Measurements from ENCODE around the gene AKR1C3. TPM values are rescaled to one million over a fixed set of nuclear protein-coding genes. Genes with fewer than 3 reads are reported as not detected.
"Not testable (repeated sequence)": the region's sequence is repeated elsewhere in the genome, so short reads cannot be mapped to it uniquely, and the experiment has no call there.

Gene AKR1C3
- total and polyA plus RNA-seq, 2 donors (not counting 3 experiments of a cell fraction or from before 2014, with no cell fraction given) = 27.4 to 32.2 TPM

- ChIA-PET CTCF (interaction anchor here (3.0 to 6.8 kb wide), 2 partner anchors 247 to 281 kb away, joined by 9 to 83 read pairs; no protein-coding TSS in a partner anchor), POLR2A (no interaction called here)
- DNase-seq (ENCODE audit: low read depth, low spot score) (no peak), FAIRE-seq (no peak)
- H3K27me3 ChIP-seq (ENCODE audit: control insufficient read depth in 2 of 2, insufficient read depth in 2 of 2, low read length in 2 of 2) = no peaks in the 10 kb centered on the region
- H3K9ac ChIP-seq (replicated peaks; ENCODE audit: extremely low read depth, insufficient read depth, low read length) = no peak overlapping the region
- H3K27ac ChIP-seq (ENCODE audit: insufficient read depth, low read depth, low read length) = no peak overlapping the region
- H3K9me1 ChIP-seq (replicated peaks; ENCODE audit: control insufficient read depth, extremely low read depth, insufficient read depth, low read length) = no peaks in the 10 kb centered on the region
- H4K20me1 ChIP-seq (replicated peaks; ENCODE audit: control insufficient read depth, extremely low read depth, insufficient read depth, low read length) = no peaks in the 10 kb centered on the region
- H3K4me2 ChIP-seq (ENCODE audit: insufficient read depth, low read length) = no peak overlapping the region
- no peaks in the 10 kb centered on the region for H3K9me3 ChIP-seq (replicated peaks; ENCODE audit: control insufficient read depth, insufficient read depth, low read length)
- TF ChIP-seq JUN (IDR thresholded peaks at IDR 0.05; ENCODE audit: borderline replicate concordance, insufficient read depth, insufficient read length, low read depth) = no peak
- TF ChIP-seq POLR2AphosphoS5 (IDR thresholded peaks at IDR 0.05; ENCODE audit: insufficient read depth, low read depth, low read length) = no peak
- no peaks in the 10 kb centered on the region for H3K79me2 ChIP-seq (ENCODE audit: control insufficient read depth, insufficient read depth, low read length)
- intact Hi-C loops (cut with micrococcal nuclease) (no loop called here), dilution Hi-C loops (cut with MboI; ENCODE audit: extremely low pct_ligation_motif_present, low sequenced_read_pairs) (no loop called here)
- H3K4me1 ChIP-seq (ENCODE audit: control insufficient read depth, extremely low read depth, insufficient read depth, low read length) = peaks cover 7% of the 10 kb centered on the region
- H2AFZ ChIP-seq (ENCODE audit: low read depth, low read length) = no peak overlapping the region
- H3K4me3 ChIP-seq (replicated peaks in 1 of 3; ENCODE audit: insufficient read depth in 1 of 3, low read depth in 1 of 3, low read length in 3 of 3) = no peak overlapping the region
- no peaks in the 10 kb centered on the region for H3K36me3 ChIP-seq (ENCODE audit: control insufficient read depth in 2 of 2, extremely low read depth in 1 of 2, insufficient read depth in 2 of 2, low read length in 2 of 2)
- BruUV-seq (replicated peaks) = no TSS peak
Observed at GRCh38 chr10:5096108-5096507, 1.9 kb downstream of the AKR1C3 start.

GRCh38 chr10:5102479-5102878, 8.3 kb downstream of the AKR1C3 start:
- H3K27me3 ChIP-seq (ENCODE audit: control insufficient read depth in 2 of 2, insufficient read depth in 2 of 2, low read length in 2 of 2); H4K20me1 ChIP-seq (replicated peaks; ENCODE audit: control insufficient read depth, extremely low read depth, insufficient read depth, low read length); FAIRE-seq; H3K4me3 ChIP-seq (replicated peaks in 1 of 3; ENCODE audit: insufficient read depth in 1 of 3, low read depth in 1 of 3, low read length in 3 of 3); H3K4me2 ChIP-seq (ENCODE audit: insufficient read depth, low read length); H3K9me3 ChIP-seq (replicated peaks; ENCODE audit: control insufficient read depth, insufficient read depth, low read length); BruUV-seq (replicated peaks); dilution Hi-C loops (cut with MboI; ENCODE audit: extremely low pct_ligation_motif_present, low sequenced_read_pairs); CTCF ChIA-PET; H3K79me2 ChIP-seq (ENCODE audit: control insufficient read depth, insufficient read depth, low read length); H2AFZ ChIP-seq (ENCODE audit: low read depth, low read length); H3K4me1 ChIP-seq (ENCODE audit: control insufficient read depth, extremely low read depth, insufficient read depth, low read length); intact Hi-C loops (cut with micrococcal nuclease); H3K9ac ChIP-seq (replicated peaks; ENCODE audit: extremely low read depth, insufficient read depth, low read length); DNase-seq (ENCODE audit: low read depth, low spot score); H3K9me1 ChIP-seq (replicated peaks; ENCODE audit: control insufficient read depth, extremely low read depth, insufficient read depth, low read length); H3K27ac ChIP-seq (ENCODE audit: insufficient read depth, low read depth, low read length); POLR2A ChIA-PET; H3K36me3 ChIP-seq (ENCODE audit: control insufficient read depth in 2 of 2, extremely low read depth in 1 of 2, insufficient read depth in 2 of 2, low read length in 2 of 2): not testable (repeated sequence)
